NCI-H748 (cell line): ENCODE data around the gene PLXNA4.

ENCODE experiments used
- DNase-seq: peaks from one replicate; lab custom pipeline; 2025; ENCODE audit not compliant: unreplicated experiment; lab: John Stamatoyannopoulos, UW

Gene PLXNA4

DNA sequence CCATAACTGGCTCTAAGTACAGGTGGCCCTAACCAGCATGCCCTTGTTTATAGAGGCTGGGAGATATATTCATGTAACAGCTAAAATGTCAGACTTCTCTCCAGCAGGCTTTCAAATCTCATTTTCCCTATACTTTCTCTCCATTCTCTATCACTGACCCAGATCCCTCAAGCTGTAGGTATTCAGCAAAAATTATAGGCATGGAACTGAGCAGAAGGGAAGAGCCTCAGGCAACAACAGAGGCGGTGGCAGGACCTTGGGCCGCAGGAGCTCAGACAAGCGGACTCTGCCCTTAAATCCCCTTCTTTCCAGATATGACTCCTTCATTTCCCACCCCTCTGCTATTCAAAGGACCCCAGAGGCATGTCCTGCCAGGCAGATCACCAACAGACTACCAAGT lies 417.4 kb downstream of the PLXNA4 start:
- no peak for DNase-seq

DNA sequence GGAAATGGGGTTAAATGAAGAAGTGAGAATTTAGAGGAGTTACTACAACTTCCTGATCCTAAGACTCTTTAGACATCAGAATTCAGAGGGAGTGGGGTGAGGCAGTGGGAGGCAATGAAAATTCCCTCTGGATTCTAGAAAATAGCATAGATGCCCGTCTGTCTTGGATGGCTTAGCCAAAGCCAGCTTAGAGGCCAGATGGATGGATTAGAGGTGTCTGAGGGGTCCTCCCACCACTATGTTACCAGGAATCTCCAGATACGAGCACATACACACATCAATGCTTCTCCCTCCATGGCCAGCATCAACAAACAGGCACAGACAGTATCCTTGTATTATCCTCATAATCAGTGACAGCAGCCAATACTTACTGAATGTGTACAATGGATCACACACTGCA lies 418.1 kb downstream of the PLXNA4 start:
- no peak for DNase-seq

DNA sequence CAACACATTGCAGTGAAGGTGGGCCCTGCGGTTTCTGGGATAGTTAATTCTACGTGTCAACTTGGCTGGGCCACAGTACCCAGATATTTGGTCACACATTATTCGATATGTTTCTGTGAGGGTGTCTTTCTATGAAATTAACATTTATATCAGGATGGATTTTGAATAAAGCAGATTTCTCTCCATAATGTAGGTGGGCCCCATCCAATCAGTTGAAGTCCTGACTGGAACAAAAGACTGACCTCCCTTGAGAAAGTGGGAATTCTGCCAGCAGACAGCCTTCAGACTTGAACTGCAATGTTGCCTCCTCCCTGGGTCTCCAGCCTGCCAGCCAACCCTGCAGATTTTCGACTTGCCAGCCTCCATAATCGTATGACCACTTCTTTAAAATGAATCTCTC lies 420.6 kb downstream of the PLXNA4 start:
- no peak for DNase-seq

DNA sequence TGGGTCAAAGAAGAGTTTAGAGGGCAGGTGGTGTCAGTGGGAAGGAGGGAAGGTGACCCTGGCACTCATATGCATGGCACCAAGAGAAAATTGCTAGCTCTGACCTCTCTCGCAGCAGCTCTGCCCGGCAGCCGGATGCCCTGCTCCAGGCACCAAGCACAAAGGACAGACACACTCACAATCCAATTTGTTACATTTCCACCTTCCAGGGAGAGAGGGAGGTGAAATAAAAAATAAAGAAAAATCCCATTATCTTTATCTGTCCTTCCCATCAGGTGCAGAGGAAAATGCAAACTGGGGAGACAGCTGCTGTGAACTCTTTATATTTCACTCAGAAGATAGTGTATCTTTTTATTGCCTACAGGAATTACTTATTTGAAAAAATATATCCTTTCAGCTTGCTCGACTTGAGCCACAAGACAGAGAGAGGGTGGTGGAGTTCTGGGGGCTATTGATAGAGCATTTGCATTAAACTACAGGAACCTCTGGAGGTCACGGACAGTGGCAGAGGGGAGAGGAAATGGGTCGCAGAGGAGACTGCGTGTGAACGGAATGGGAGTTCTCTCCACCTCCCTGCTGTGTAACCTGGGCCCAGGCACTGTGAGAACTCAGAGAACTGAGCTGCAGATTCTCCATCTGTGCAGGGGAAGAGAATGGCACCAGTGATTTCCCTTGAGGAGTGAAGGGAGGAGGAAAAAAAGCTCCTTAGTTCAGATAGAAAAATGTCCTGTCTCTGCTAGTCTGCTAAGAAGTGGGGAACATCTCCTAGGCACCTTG lies 421.4 kb downstream of the PLXNA4 start:
- no peak for DNase-seq

DNA sequence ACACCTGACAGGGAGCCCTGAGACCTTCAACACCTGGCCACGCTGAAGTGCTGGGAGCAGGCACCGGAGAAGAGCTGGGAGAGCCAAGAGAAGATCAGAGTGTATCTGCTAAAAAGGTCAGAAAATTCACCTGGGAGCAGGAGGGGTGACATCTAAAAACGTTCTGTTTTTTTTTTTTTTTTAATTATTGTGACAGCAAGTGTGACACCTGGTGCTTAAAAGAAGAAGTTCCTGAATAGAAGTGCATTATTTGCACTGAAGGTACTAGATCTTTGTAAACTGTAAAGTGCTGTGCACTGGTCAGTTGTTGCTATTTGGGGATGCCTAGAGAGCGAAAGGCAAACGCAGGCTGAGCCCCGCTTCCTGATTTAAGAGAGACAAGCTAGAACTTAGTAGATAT lies 422.0 kb downstream of the PLXNA4 start:
- DNase-seq: no peak

DNA sequence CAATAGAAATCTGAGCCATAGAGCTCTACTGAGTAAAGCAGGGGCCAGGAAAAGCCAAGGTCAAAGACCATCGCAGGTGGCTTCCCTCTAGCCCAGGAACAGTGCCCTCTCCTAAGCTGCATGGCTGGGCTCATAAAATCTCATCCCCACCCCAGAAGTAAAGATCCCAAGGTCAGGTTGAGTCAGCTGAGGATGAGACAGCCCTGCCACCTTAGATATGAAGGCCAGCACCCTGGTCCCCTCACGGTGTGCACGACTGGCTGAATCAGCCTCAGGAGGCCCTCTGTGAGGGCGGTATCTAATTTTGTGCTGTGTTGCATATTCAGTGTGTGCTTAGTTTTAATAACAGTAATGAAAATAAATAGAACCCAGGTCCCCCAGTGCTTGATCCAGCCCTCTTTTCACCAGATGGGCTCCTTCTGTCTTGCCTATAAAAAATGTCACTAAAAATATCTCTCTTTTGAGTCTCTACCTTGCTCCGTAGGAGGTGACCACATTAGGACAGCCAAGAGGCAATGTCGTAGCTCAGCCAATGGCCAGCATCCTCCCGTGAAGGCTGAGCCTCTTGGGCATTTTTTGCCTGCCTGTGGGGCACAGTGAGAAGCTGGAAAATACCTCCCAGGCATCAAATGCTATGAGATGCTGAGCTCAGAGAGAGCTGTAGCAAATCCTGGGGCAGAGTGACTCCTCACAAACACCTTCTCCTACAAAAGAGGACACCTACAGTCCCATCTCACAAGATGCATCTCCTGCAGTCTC lies 424.0 kb downstream of the PLXNA4 start:
- no peak for DNase-seq

DNA sequence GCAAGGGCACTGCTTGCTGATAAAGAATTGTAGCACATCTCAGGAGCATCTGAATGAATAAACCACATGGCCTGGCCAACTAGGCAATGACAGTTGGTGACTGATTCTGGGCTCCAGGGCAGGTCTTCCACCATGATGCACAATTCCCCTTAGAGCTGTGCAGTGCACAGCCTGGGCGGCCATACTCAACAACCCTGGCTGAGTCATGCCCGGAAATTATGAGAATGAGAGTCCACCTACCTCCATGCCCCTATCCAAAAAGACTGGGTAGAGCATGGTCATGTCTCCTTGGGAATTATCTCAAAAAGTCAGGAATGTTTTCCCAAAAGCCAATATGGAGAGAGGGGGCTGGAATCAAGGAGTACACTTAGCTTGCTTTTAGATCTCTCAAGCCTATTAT lies 425.6 kb downstream of the PLXNA4 start:
- no peak for DNase-seq

DNA sequence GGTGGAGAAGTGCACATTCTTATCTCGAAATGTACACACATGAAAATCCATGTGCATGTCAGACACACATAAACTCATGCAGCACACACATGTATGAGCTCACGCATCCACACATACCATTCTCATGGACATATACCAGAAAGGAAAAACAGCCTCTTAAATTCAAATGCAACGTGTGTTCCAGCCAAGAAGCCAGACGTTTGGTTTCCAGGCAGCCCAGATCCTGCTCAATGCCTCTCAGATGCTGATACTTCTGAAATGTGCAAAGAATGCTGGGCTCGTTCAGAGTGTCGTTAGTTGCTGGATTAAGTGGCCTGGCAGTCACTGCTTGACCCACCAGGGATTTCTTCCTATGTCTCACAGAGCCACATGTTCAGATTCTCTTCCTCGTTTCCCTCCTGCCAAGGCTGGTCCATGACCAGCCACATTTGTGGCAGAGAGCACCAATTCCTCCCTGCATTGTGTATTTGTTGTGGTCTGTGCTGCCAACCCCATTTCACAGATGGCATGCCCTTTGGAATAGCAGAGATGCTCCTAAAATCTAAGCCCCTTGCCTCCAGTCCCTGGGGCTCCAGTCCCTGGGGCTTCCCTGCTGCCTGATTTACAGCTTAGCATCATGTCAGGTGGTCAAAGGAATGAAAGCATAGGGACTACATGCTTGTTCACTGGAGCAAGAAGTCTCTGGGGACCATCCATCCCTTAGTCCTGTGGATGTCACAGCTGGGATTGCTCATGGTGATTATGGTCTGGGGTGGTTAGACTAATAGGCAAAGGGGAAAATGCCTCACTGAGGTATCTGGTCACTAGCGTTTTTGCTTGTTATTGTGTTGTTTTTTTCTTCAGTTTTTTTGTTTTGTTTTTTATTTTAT lies 426.6 kb downstream of the PLXNA4 start:
- no peak for DNase-seq

DNA sequence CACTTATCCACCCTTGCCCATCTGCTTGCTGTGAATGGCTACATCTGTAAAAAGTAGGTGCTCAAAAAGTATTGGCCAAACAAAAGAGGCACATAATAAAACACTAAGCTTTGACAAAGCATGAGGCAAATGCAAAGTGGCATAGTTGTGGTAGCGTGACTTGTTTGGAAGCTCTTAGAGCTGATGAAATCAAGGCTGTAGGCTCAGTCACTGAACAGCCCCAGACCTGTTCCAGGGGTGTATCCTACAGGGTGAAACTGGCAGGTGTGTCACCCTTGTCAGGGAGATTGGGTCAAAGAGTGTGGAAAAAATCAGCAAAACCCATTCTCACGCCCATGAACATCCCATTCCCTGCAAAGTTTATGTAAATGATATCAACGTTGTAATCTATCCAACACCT lies 427.4 kb downstream of the PLXNA4 start:
- DNase-seq: no peak

DNA sequence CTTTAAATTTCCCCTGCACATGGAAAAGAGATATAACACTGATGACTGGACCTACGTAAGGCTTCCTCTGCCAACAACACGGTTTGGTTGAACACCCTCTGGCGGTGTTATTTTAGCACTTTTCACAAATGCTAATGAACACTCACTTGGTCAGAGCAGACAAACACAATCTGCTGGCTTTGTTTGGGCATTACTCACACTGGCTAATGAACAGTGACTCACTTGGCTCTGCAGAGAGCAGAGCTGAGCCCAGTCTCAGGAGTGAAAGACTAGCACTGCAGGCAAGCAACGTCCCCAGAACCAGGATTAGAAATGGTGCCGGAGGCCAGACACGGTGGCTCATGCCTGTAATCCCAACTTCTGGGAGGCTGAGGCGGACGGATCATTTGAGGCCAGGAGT lies 430.8 kb downstream of the PLXNA4 start:
- no peak for DNase-seq

DNA sequence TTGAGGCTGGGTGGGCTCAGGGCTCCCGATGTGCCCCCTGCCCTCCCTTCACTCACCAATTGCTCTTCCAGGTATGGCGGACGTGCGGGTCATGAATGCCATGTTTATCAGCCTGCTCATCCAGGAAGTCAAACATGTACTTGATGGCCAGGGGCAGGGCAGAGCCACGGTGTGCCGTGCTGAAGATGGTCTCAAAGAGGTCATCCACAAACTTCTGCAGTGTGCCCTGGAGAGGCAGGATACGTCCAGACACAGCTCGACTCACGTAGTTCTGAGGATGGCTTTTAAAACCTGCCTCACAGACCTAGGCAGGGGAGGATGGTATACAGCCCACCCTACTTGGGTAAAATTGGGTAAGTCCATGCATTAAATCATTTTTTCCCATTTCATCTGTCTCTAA lies 431.2 kb downstream of the PLXNA4 start:
- no peak for DNase-seq

DNA sequence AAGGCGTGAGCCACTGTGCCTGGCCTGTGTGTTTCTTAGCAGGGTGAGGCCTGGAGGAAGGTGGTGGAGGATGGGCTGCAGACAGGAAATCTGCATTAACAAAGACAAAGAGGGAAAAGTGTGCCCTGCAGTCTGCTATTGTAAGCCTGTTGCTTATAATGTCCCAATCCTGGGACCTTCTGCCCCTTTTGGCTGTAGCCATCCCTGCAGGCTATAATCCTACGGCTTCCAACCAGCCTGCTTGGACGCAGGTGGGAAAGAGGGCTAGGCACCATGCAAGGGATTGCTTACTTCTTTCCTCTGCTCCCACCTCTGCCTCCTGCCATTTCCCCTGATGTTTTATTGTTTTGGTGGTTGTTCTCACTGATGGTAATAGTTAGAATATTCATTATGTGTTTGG lies 434.3 kb downstream of the PLXNA4 start:
- DNase-seq: no peak

DNA sequence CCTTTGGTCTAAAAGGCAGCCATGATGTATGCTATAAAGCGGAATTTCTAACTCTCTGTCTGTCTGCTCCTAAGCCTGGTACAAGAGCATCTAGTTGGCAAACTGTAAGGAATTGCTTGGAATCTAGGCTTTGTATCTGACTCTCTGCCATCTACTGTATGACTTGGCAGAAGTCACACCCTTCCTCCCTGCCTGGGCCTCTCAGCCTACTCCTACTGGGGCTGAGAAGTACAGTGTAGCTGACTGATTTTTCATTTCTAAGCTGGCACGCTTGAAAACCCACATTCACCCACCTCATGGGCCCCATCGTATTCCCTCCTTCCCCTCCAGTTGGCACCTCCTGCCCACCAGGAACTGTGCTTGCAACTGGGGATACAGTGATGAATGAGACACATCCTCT lies 435.2 kb downstream of the PLXNA4 start:
- DNase-seq: no peak

DNA sequence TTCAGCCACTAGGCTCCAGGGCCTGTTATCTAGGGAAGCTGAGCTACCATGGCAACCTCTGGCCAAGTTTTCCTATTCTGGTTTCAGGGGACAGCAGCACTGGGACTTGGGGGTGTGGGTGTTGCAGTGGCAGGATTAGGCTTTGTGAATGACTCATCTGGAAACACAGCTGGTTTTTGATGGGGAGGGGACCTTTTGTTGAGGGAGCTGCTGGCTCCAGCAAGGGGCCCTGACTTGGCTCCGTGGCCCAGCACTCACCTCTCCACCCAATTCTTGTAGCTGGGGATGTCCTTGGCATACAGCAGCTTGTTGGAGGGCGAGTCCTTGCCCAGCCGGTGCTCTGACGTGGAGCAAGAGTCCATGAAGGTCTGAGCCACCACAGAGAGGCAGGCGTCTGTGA lies 435.9 kb downstream of the PLXNA4 start:
- DNase-seq: no peak

DNA sequence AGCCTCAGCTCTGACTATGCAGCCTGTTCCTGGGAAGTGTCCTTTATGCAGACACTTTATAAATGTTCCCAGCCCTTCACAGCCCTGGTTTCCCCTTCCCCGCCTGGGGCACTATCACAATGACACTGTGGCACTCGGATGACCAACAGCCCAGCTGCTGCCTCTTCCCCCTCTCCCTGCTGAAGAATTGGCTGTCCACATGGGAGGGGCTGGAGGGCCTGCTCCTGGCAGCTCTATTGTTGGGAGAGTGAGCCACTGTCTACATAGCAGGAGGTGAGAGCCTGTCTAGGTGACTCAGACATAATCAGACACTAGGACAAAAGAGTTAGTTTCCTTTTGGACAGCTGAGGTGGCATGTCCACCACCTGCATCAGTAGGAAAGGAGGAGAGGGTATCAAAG lies 437.5 kb downstream of the PLXNA4 start:
- DNase-seq: no peak

DNA sequence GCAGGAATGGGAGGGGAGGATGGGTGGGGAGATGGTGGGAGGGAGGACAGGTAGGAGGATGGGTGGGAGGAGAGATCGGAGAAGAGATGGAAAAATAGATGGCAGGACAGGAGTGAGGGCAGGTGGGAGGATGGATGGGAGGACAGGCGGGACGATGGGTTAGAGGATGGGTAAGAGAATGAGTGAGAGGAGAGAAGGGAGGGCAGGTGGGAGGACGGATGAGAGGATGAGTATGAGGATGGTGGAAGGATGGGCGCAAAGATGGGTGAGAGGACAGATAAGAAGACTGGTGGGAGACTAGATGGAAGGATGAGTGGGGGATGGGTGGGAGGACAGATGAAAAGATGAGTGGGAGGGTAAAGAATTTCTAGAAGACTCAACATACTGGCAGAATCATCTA lies 438.6 kb downstream of the PLXNA4 start:
- no peak for DNase-seq

DNA sequence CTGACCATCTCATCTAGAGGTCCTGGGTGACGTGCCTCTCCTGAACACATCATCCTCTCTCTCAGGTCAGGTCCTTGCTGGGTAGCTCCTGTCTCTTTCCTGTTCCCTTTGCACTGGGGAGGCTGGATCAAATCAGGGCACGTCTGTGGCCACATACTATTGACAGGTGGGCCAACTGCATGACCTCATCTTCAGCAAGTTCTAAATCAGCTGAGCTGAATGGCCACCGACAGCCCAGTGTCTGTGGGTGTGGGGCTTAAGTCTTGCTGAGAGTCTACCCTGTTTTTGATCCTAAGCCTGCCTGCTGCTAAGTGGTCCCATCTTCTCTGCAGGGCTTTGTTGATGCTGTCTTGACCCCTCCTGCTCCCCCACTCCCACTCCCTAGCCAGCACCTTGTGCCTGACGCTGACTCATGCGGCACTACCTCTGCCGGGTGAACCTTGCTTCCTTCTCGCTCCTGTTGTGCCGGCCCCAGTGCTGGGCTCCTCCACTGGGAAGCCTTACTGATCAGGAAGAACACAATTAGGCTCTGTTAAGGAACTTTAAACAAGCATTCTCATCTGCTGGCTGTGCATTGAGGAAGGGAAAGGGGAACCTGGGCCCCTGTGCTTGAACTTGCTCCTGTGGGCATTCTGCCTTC lies 440.4 kb downstream of the PLXNA4 start:
- no peak for DNase-seq

DNA sequence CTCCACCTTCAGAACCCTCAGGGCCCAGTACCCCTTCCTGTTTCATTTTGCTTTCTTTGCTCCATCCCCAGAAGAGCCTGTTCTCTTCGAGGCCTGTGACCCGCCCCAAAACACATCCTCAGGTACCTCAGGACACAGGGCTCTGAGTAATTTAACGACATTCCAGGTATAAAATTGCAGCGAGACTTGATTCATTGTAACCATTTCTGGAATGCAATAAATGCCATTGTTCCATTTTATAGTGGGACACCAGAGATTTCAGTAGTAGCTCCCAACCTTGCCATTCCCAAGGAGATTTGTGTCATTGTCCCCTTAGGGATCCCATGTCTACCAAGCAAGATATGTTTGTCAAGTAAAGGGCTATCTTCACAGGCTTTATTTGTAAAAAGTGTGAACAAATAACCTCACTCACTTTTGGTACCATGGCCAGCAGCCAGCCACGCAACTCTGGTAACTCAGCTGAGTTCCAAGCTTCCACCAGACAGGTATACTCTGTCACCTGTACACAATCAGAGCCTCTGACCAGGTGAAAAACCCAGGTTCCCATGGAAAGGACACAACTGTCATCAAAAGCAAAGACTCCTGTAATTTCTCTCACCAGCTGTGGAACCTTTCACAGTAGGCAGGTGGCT lies 441.3 kb downstream of the PLXNA4 start:
- no peak for DNase-seq

DNA sequence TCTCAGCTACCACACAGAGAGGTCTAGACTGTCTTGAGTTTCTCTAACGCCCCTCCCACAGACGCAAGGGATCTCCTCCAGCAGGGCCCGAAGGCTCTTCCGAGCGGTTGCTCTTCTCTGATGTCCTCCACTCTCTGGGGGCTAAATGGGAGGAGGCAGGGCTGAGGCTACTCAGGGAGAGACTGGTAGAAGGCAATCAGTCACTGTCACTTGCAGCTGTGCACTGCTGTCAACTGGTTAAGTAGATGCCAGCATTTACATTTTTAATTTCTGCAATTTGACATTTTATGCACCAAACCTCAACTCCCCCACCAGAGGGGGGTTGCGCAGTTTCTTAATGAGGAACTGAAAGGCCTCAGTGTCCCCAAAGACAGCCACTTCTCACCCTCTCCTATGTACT lies 442.8 kb downstream of the PLXNA4 start:
- DNase-seq: no peak

DNA sequence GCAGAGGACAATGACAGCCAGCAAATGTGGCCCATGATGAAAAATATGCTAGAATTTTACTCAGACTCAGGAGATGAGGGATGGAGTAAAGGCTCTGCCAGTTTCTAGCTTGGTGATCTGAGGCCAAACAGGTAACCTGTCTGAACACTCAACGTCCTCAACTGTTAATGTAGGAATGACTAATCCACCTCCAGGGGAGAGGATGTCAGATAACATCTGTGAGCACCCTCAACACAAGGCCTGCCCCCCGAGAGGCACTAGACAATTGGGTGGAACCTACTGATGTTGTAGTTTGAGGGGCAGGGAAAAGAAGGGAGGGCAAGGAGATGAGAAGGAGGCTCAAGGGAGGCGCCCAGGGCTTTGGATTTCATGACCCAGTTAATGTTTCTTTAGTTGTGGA lies 445.1 kb downstream of the PLXNA4 start:
- DNase-seq: no peak

DNA sequence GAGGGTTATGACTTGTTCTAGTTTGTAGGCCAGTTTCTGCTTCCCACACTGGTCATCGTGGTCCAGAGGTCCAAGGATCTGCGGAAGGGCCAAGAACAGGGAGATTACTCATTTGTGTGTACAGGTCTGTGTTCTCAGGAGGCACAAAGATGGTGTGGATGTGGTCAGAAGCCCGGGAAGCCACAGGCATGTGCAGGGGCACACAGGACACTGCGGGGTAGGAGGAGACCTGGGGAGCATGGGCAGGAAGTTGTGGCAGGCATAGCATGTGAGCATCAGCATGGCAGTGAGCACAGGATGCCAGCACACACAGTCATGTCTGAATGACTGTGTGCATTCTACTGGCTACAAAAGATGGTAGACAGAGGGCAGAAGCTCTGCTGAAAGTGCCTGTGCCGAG lies 445.8 kb downstream of the PLXNA4 start:
- no peak for DNase-seq
